ENCODE data around the gene PPP1R8. TPM values are rescaled to one million over a fixed set of nuclear protein-coding genes. Genes with fewer than 3 reads are reported as not detected.

PPP1R8 gene
- total RNA-seq, 2 experiments from 2014 or later = 57.3 to 72.4 TPM

GRCh38 chr1:27864264-27864895 lies 33.8 kb downstream of the PPP1R8 start:
- no TSS peak for BruUV-seq (replicated peaks)
- Histone ChIP-seq H3K27ac (ENCODE audit: low read depth, low read length, poor library complexity, severe bottlenecking) (no peak overlapping the region), H3K4me2 (ENCODE audit: low read length) (peak overlapping the region; percentile 49), H3K4me3 (ENCODE audit: low read depth, low read length, poor library complexity, severe bottlenecking) (no peak overlapping the region), H3K4me1 (ENCODE audit: insufficient read depth, low read length, poor library complexity, severe bottlenecking) (peaks cover 35% of the 10 kb centered on the region), H3K9me2 (ENCODE audit: insufficient read depth, low read length) (no peaks in the 10 kb centered on the region), H2AFZ (ENCODE audit: low read length) (peak overlapping the region; percentile 97), H4K20me1 (ENCODE audit: insufficient read depth, low read length) (no peaks in the 10 kb centered on the region), H3K79me2 (ENCODE audit: insufficient read depth, low read depth, low read length) (no peaks in the 10 kb centered on the region), H3K9me3 (ENCODE audit: low read length) (no peaks in the 10 kb centered on the region), H3K36me3 (ENCODE audit: insufficient read depth, low read length) (no peaks in the 10 kb centered on the region)
- no peak for TF ChIP-seq CTCF (conservative IDR thresholded peaks at IDR 0.05; ENCODE audit: low read length)
- no peak for TF ChIP-seq EZH2phosphoT487 (IDR thresholded peaks at IDR 0.05; ENCODE audit: borderline replicate concordance, low read depth, low read length)
- DNase-seq (ENCODE audit: low spot score) = no peak
- ChIA-PET CTCF (ENCODE audit: unreplicated experiment) (no interaction called here), POLR2A (interaction anchor here (0.5 to 0.7 kb wide), 2 partner anchors 55 to 653 kb away, joined by 3 read pairs; no protein-coding TSS in a partner anchor)
- intact Hi-C loops (cut with micrococcal nuclease; ENCODE audit: unreplicated experiment) = no loop called here

- Histone ChIP-seq H2AFZ (ENCODE audit: low read length) (no peak overlapping the region), H3K4me3 (ENCODE audit: low read depth, low read length, poor library complexity, severe bottlenecking) (no peak overlapping the region), H3K27ac (ENCODE audit: low read depth, low read length, poor library complexity, severe bottlenecking) (no peak overlapping the region), H3K4me1 (ENCODE audit: insufficient read depth, low read length, poor library complexity, severe bottlenecking) (peaks cover 45% of the 10 kb centered on the region), H4K20me1 (ENCODE audit: insufficient read depth, low read length) (no peaks in the 10 kb centered on the region), H3K9me2 (ENCODE audit: insufficient read depth, low read length) (no peaks in the 10 kb centered on the region), H3K36me3 (ENCODE audit: insufficient read depth, low read length) (no peaks in the 10 kb centered on the region), H3K4me2 (ENCODE audit: low read length) (no peak overlapping the region), H3K9me3 (ENCODE audit: low read length) (no peaks in the 10 kb centered on the region), H3K79me2 (ENCODE audit: insufficient read depth, low read depth, low read length) (no peaks in the 10 kb centered on the region)
- ChIA-PET POLR2A (no interaction called here), CTCF (ENCODE audit: unreplicated experiment) (no interaction called here)
- no peak for DNase-seq (ENCODE audit: low spot score)
- intact Hi-C loops (cut with micrococcal nuclease; ENCODE audit: unreplicated experiment) = no loop called here
- BruUV-seq (replicated peaks) = no TSS peak
- TF ChIP-seq CTCF (conservative IDR thresholded peaks at IDR 0.05; ENCODE audit: low read length) (no peak), EZH2phosphoT487 (IDR thresholded peaks at IDR 0.05; ENCODE audit: borderline replicate concordance, low read depth, low read length) (no peak)
These were observed 35.2 kb downstream of the PPP1R8 start for GRCh38 chr1:27865821-27866220.

- Histone ChIP-seq H3K4me2 (ENCODE audit: low read length) (peak overlapping the region; percentile 82), H4K20me1 (ENCODE audit: insufficient read depth, low read length) (no peaks in the 10 kb centered on the region), H3K4me1 (ENCODE audit: insufficient read depth, low read length, poor library complexity, severe bottlenecking) (peaks cover 49% of the 10 kb centered on the region), H3K9me2 (ENCODE audit: insufficient read depth, low read length) (no peaks in the 10 kb centered on the region), H3K9me3 (ENCODE audit: low read length) (no peaks in the 10 kb centered on the region), H3K79me2 (ENCODE audit: insufficient read depth, low read depth, low read length) (no peaks in the 10 kb centered on the region), H2AFZ (ENCODE audit: low read length) (peak overlapping the region; percentile 90; the same call in 1 of the 2 replicates), H3K4me3 (ENCODE audit: low read depth, low read length, poor library complexity, severe bottlenecking) (peak overlapping the region; percentile 52), H3K36me3 (ENCODE audit: insufficient read depth, low read length) (no peaks in the 10 kb centered on the region), H3K27ac (ENCODE audit: low read depth, low read length, poor library complexity, severe bottlenecking) (peak overlapping the region; percentile 66)
- intact Hi-C loops (cut with micrococcal nuclease; ENCODE audit: unreplicated experiment) = no loop called here
- ChIA-PET POLR2A (no interaction called here), CTCF (ENCODE audit: unreplicated experiment) (no interaction called here)
- TF ChIP-seq CTCF (conservative IDR thresholded peaks at IDR 0.05; ENCODE audit: low read length) = no peak
- no peak for TF ChIP-seq EZH2phosphoT487 (IDR thresholded peaks at IDR 0.05; ENCODE audit: borderline replicate concordance, low read depth, low read length)
- no TSS peak for BruUV-seq (replicated peaks)
- no peak for DNase-seq (ENCODE audit: low spot score)
These were observed 38.0 kb downstream of the PPP1R8 start for GRCh38 chr1:27868556-27868931.
